GM12865 (cell line): ENCODE measurements around the gene ZW10.

Experiments
- DNase-seq: peaks from one replicate; pipeline ENCODE4 v3.0.0; 2010; ENCODE audit warnings: low read depth
- H3K4me3 ChIP-seq: 2 replicates; pipeline ENCODE4 v1.5.1; 2011; ENCODE audit warnings: mild to moderate bottlenecking, low read depth, low read length, control low read depth
- CTCF ChIP-seq: IDR thresholded peaks from 2 replicates; pipeline ENCODE4 v1.5.1; 2011; ENCODE audit warnings: low read length, control low read depth, low read depth, inconsistent platforms; ENCODE audit not compliant: insufficient read depth; ENCODE audit errors: missing control alignments

The ZW10 gene

GRCh38 chr11:113689768-113690618 is 83.5 kb downstream of the ZW10 start:
- TF ChIP-seq CTCF = no peak
- DNase-seq = no peak
- H3K4me3 ChIP-seq = no peak overlapping the region

DNA sequence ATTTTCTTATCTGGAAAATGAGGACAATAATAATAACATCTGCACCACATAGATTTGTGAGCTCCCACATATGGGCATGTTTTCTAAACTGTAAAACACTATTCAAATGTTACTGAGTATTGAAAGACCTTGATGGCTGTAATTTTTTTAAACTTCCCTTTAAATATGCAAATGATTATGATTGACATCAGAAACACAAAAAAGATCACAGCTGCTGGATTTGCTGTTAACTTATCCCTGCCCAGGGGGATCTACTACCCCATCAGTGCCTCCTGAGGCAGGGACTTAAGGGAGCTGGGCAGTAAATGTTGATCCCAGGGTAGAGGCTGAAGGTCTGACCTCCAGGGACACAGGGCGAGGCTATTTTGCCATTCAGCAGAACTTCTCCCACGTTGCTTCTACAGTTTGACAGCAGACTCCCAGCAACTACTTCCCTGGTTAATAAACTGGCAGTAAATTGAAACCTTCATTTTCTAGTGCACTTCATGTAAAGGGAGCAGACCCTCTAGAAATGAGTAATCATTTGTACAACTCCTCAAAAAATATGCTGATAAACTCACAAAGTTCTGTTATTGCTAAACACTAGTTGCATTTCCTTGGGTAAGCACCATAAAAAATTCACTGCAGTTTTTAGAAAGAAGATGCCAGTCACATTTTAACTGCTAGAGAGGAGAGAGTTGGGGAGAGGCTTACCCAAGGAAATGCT is 87.7 kb downstream of the ZW10 start:
- TF ChIP-seq CTCF = no peak
- peak; percentile 35 for DNase-seq
- H3K4me3 ChIP-seq = no peak overlapping the region

DNA sequence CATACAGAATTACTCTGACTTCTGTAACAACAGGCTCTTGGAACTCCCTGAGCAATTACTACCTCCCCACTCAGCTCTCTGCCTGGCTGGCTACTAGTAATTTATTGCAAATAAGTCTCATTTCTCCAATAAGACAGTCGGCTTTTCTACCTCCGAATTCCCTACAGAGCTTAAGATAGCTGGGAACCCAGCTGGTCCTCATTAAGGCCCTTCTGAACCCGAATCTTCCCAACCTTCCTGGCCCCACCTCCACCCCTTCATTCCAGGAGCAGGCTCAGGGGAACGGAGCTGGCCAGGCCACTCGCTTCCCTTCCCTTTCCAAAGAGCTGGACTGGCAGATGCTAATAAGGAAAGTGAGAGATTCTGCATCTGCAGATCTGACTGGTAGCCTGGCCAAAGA is 89.0 kb downstream of the ZW10 start:
- no peak overlapping the region for H3K4me3 ChIP-seq
- no peak for TF ChIP-seq CTCF
- DNase-seq = no peak

GRCh38 chr11:113683481-113684046 is 89.9 kb downstream of the ZW10 start:
- no peak for DNase-seq
- TF ChIP-seq CTCF = no peak
- no peak overlapping the region for H3K4me3 ChIP-seq
